Stimulated activated CD8-positive, alpha-beta memory T cell treated with anti-CD3 and anti-CD28 coated beads, Interleukin-7, amount 100 ng/mL, for 1 hour (primary cell): ENCODE measurements around the gene OCA2.

Experiments
- DNase-seq, 2 donors: peaks; one replicate each; pipeline ENCODE4 v3.0.0-alpha.2; 2020; ENCODE audit warnings: low read depth in 2 of 2

The OCA2 gene

GRCh38 chr15:27817258-27817657 is 281.9 kb downstream of the OCA2 start:
- DNase-seq, result no peak

DNA sequence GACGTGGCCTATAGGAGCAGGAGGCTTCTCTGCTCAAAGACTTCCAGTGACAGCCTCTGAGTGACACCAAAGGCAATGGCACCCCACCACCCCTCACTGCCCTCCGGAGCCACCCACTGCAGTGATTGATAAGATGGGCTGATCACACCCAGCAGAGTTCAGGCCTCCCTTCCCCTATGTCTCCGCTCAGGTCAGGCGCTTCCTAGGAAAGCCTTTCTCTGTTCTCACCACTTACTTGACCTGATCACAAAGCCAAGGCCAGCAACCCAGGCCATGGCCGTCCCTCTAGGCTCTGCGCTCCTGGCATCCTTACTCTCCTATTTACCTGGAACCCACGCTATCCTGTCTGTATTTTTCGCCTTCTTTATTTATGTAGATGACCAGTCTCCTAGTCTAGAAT is 282.3 kb downstream of the OCA2 start:
- DNase-seq, result no peak

DNA sequence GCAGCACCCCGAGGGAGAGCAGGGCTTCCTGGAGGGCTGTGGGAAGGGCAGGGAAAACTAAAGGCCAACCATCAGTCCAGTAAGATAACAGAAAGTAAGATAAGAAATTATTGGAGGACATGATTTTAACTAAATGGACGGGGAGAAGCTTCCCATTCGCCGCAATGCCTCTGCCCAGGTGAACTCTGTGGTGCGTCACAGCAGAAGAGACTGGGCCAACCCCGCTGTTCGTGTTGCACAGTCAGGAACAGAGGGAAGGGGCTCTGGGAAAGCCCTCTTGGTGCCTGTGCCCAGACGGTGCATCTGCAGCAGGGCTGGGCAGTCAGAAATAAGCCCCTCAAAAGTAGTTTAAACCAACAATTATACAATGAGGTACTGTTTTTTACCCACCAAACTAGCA is 284.1 kb downstream of the OCA2 start:
- no peak for DNase-seq

DNA sequence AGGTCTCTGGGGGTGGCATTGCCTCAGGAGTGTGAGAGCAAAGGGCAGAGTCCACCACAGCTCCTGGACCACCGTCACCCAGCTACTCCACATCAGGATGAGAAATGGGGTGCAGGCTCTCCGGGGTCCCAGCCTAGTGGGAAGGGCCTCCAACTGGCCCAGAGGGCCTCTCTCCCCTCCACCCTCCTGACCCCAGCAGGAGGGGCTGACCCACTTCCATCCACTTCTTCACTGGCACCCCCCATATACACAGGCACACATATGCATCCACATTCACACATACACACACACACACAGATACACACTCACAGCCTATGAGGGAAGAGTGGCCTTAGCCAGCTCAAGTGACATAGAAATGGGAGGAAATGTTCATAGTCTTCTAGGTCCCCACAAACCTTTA is 286.0 kb downstream of the OCA2 start:
- no peak for DNase-seq

DNA sequence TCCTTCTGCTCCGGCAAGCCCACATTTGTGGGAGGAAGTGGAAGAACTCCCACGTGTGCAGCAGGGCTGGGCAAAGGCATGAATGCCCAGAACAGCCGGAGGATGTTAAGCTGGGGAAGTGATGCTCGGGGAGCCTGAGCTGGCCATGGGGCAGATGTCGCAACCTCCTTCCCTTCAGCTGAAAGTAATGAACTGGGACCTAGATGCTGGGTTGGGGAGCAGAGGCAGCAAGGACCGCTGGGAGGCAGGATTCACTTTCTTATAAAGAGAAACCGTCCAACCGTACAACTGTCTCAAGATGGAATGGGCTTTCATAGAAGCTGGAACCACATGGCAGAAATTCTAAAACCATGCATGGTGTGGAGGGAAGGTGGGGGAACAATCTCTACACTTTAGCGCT is 290.9 kb downstream of the OCA2 start:
- DNase-seq, result no peak

- DNase-seq, result no peak
These were observed 291.8 kb downstream of the OCA2 start for GRCh38 chr15:27807335-27807734.

GRCh38 chr15:27806396-27806795 is 292.7 kb downstream of the OCA2 start:
- DNase-seq, result no peak

DNA sequence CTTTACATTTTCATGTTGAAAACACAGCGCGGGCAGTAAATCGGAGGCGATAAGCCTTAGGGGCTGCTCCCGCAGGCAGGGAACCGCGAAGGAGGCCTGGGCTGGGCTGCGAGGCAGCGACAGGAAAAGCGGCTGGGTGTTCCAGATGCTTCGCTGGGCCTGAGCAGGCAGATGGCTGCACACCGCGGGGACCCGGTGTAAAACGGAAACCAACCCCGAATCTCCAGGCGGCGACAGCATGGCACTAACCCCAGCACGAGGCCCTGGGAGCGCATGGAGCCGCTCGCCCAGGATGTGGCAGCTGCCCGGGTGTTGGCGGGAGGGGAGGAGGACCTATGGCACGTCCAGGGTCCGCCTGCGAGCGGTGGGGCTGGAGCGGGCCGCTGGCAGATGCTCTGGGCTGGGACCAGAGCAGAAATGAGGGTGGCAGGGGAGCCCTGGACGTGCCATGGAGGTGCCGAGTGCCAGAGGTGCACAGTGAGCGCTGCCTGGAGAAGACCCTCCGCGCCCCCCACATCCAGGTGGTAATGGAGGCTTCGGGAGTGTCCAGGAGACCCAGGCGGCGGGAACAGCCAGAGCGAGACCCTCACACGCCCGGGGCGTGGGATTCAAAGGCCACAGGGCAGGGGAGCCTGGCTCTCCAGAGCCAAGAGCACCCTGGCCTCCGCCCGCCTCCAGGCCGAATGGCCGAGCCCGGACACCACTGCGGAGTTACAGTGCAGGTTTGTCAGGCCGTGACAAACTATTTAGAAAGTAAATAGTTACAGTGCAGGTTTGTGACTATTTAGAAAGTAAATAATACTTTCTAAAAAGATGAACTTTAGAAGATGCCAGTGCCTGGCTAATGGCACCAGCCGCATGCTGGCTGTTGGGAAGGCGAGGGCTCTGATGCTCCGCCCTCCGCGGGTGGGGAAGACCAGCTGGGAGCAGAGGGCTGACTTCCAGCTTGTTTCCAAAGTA is 293.6 kb downstream of the OCA2 start:
- no peak for DNase-seq

DNA sequence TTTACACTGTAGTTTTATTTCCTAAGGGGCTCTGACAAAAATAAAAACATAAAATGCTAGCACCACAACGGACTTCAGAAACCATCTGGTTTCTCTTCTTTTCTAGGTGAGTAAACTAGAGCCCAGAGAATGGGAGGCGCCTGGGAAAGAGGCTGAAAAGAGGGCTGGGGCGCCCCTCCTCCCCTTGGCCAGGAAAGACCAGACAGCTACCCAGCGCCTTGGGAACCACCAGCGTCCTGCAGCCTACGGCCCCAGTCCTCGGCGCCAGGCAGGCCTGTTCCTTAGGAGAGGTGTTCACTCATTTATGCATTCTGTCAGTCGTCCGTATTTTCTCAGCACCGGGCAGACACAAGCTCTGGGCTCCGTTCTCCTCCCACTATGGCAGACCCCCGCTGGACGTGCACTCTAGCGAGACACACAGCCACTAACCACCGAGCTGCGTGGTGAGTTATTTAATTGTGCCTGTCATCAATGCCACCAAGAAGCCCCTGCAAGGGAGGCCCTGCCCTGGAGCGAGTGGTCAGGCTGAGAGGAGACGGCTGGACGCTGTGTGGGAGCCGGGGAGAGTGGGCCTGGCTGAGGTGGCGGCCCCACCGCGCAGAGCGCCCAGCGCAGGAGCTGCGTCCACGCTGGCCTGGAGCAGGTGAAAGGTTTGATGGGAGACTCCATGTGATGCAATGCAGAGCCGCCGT is 294.4 kb downstream of the OCA2 start:
- DNase-seq, result no peak

DNA sequence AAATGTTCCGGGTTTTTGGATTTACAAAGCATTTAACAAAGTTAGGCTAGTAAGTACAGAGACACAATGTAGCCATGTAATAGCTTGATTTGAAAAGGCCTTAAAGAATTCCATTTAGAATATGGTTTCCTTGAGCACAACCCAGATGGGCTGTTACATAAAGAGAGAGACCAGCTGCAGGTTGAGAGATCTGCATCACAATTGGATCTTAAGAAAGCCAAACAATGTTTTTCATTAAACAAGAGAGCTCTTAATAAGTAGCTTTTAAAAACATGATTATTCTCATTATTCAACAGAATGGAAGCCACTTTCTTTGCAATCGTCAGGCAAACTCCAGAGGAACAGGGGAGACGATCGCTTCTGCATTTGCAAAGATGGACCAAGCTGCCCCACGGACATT is 300.3 kb downstream of the OCA2 start:
- DNase-seq, result no peak

DNA sequence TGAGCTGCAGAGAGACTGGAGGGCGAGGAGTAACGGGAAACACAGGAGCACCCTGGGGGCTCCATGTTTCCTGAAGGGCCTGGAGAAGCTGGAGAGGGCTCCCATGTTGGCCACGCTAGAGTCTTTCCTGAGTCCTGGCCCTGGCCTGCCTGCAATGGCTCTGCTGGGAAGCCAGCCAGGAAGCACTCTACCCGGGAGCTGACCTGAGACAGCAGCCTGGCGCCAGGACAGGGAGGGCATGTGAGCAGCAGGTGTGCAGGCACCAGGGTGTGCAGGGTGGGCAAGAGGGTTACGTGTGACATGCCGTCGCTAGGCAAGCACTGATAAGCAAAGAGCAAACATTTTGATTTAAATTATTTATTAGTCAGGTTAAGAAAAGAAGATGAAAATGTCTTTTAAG is 301.4 kb downstream of the OCA2 start:
- no peak for DNase-seq

DNA sequence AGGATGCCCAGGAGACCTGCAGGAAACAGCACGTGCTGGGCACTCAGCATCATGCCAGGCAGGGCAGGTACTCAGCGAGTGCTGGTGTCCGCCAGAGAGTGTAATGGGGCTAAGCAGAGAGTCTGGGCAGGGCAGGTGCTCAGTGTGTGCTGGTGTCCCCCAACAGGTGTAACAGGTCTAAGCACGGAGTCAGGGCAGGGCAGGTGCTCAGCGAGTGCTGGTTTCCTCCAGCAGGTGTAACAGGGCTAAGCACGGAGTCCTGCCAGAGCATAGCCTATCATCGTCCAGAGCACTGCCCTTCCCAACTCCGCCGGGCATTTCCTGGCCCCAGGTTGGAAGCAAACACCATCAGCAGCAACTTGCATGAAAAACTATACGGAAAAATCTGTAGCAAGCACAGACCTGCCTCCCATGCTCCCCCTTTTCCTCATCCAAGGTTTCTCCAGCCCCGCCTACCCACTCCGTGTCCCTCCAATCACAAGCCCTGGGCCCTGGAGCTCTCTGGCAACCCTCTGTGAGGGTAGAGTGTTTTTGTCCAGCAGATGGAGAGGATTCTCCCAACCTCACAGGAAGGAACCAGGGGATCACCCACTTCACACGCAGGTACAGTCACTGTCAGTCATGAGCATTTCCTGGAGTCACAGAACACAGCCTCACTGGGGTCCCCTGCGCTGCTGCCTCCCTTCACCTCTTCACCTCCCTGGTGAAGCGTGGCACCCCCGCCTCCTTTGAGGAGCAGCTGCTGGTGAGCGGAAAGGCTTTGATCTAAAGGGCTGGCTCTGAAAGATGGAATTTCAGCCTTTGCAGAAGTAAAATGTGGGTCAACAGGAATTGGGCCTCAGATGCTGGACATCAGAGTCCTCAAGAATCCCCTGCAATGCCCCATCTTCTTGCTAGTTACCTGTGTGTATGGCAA is 302.5 kb downstream of the OCA2 start:
- DNase-seq, result no peak

GRCh38 chr15:27792756-27793264 is 306.3 kb downstream of the OCA2 start:
- DNase-seq, result no peak

DNA sequence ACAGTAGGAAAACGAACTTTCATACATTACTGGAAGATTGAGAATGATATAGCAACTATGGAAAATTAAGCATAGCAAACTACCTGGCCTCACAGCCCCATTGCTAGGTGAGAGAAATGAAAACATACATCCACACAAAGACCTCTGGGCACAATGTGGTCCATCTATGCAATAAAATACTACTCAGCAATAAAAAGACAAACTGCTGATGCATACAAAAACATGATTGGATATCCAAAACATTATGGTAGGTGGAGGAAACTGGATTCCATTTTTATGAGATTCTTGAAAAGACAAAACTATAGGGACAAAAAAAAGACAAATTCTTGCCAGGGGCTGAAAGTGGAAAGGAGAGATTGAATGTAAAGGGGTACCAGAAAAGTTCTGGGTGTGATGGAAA is 308.8 kb downstream of the OCA2 start:
- no peak for DNase-seq

- DNase-seq, result no peak
These were observed 311.2 kb downstream of the OCA2 start for GRCh38 chr15:27787931-27788330.

DNA sequence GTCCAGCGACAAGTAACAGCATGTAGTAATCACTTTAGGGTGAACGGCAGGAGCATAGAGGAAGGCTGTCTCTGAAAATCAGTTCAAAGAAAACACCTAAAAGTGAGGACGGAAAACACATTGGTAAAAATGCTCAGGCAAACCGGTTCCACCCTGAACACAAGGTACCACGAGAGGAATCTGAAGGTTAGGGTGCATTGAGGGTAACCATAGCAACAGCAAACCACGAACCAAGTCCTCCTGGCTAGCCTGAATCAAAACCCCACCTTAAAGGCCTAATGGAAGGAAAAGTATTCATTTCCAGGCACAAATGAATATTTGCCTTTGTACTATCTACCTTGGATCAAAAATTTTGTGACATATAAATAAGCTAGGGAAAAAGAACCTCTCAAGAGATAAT is 315.0 kb downstream of the OCA2 start:
- DNase-seq, result no peak

GRCh38 chr15:27783678-27784077 is 315.4 kb downstream of the OCA2 start:
- no peak for DNase-seq

GRCh38 chr15:27782125-27782524 is 317.0 kb downstream of the OCA2 start:
- no peak for DNase-seq

GRCh38 chr15:27776501-27776900 is 322.6 kb downstream of the OCA2 start:
- no peak for DNase-seq

DNA sequence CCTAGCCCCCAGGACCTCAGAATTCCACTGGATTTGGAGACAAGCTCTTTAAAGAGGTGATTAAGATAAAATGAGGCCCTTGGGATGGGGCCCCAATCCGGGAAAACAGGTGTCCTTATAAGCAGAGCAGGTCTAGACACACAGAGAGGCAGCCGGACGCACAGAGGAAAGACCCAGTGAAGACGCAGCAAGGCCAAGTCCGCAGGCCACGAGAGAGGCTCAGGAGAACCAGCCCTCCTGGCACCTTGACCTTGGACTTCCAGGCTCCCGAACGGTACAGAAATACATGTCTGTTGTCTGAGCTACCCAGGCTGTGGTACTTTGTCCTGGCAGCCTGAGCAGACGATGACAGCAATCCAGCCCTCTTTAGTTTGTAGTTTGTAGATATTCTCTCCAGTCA is 324.5 kb downstream of the OCA2 start:
- no peak for DNase-seq

DNA sequence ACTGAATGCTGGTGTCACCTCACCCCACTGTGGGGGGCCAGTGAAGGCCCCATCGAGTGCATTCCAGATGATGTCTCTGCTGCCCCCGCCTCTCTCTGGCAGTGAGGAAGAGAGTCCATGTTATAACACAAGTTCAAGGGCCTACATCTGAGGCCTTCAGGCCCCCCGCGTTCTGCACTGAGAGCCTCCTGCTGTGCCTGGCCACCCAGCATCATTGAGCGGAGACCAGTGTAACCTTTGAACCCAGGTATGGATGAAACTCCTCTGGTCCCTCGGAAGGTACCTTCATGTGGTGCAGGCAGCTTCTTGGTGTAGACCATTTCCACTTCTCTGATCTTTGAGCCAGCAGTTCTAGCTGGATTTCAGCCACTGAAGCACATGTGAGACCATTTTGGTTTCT is 324.9 kb downstream of the OCA2 start:
- DNase-seq, result no peak

- no peak for DNase-seq
These were observed 327.2 kb downstream of the OCA2 start for GRCh38 chr15:27771892-27772291.
